GM21515 (cell line): ENCODE measurements around the gene ANKRD11.
"Not testable (repeated sequence)": the region's sequence is repeated elsewhere in the genome, so short reads cannot be mapped to it uniquely, and the experiment has no call there.

ENCODE experiments used
- ATAC-seq: cut with Tn5 transposase; IDR thresholded peaks from one replicate; pipeline ENCODE4 v1.9.1; 2021; ENCODE audit not compliant: unreplicated experiment

ANKRD11 gene

DNA sequence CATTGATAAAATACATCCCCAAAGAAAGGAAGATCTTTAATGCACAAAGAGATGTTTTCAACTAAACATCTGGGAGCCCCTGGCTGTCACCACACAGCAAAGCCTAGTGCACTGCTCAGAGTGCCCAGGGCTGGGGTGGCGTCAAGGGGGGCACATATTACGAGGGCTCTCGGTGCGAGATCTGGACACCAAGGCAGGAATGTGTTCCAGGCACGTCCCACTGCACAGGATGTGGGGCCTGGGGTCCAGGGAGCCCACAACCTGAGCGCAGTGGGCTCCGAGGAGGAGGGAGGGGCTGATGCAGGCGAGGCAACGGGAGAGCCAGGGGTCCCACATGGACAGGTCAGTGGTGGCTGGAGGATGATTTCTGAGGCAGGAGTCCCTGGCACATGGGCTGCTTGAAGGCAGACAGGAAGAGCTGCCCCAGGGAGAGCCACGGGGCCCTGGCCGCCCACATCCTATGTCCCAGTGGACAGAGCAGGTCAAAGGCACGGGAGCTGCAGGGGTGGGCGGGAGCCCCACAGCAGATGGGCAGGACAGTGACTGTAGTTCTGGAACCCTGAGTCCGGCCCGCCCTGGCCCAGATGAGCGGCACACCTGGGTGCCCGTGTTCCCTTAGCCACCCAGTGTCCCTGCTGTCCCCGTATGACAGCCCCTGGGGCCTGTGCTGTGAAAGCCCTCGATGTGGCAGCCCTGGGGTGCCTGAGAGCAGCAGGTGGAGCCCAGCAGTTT lies 216.5 kb downstream of the ANKRD11 start:
- ATAC-seq: no peak

DNA sequence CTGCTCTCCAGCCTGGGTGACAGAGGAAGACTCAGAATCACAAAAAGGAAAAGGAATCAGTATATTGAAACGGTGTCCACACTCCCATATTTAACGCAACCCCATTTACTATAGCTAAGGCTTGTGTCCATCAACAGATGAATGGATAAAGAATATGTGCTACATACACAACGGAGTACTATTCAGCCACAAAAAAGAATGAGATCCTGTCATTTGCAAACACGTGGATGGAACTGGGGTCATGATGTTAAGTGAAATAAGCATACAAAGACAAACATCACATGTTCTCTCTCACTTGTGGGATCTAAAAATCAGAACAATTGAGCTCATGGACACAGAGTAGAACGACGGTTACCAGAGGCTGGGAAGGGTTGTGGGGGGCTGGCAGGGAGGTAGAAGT lies 217.7 kb downstream of the ANKRD11 start:
- ATAC-seq: no peak

DNA sequence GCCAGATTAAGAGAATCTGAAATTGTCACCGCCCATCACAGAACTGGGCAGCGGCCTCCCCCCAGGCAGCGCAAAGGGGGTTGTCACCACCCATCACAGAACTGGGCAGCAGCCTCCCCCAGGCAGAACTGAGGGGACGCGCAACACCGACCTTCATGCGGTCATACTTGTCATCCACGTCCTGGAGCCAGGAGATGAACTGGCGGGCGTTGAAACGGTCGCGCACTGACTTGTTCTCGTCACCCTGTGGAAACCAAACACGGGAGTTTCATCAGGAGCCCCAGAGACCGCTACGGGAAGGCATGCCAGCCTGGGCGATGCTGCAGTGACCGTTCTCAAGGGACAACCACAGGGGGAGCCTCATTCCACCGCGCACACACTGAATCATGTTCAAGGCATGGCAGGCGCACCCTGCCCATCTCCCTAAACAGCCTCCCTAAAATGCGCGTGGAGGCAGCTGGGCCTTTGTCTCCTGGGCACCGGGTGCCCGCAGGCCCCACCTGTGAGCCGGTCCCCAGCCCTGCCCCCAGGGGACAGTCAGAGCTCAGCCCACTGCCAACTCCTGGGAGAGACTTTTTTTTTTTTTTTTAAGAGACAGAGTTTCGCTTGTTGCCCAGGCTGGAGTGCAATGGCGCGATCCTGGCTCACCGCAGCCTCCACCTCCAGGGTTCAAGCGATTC lies 219.6 kb downstream of the ANKRD11 start:
- no peak for ATAC-seq

DNA sequence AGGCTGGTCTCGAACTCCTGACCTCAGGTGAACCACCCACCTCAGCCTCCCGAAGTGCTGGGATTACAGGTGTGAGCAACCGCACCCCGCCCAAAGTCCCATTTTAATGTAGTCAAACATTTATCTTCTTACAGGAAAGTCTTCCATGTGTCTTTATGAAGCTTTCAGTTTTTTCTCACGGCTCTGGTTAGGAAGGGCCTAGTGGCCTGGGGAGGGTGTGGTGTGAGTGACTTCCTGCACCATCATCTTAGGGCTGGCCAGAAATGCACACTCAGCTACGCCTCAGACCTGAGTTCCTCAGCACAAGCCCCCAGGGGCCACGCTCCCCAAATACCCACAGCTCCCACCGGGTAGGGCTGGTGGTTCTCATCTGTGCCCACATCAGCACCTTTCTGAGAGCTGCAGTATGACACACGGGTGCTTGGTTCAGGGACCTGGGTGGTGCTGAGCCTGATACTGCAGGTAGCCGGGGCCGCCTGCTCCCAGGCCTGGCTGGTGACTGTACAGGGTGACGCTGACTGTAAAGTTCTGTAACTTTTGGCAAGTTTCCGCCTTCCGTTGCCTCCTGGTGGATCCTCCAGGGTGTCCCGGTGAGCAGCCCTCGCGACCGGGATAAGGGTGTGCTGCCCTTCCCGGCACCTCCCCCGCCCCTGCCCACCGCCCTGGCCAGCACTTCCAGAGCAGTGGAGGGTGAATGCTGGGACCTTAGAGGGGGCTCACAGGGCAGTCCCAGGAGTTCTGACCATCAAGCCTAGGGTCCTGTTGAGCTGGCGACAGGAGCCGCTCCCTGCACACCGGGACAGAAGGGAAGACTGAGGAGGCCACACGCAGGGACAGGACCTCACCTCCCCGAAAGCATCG lies 220.3 kb downstream of the ANKRD11 start:
- ATAC-seq: no peak

DNA sequence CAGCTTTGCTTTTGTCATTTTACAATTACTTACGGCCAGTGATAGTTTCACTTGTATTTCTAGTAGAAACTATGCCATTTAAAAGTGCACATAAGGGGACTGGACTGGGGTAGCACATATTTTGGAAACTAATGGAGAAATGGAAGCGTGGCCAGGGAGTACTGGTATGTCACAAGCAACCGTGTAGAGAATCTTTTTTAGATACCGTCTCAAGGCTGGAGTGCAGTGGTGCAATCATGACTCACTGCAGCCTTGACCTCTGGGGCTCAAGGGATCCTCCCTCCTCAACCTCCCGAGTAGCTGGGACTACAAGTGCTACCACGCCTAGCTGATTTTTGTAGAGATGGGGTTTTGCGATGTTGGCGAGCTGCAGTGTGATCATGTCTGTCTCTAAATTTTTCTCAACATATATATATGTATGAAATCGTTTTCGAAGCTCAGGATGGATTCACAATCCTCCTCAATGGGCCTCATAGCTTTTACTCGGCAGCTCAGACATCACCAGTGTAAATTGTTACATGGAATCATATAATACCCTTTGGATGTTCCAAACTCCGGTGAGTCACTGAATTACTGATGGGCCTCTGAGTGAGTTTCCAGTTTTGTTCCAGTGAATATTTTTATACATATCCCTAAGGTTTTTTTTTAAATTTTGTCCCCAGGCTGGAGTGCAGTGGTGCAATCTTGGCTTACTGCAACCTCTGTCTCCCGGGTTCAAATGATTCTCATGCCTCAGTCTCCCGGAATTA lies 221.2 kb downstream of the ANKRD11 start:
- no peak for ATAC-seq

DNA sequence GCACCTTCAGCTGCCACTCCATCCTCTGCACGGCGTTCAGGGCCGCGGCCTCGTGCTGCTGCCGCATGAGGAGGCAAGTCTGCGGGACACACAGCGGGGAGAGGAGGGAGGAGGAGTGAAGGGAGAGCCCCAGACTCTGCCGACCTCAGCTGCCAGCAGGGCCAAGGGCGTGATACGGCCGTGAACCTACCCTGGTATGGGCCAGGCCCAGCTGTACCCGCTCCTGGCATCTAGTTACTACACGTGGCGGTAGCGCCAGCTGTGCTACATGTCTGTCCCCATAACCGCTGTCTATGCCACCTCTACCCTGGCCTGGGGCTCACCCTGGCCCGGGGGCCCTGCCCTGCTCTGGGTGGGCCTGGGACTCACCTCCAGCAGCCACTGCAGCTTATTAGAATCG lies 221.8 kb downstream of the ANKRD11 start:
- no peak for ATAC-seq

DNA sequence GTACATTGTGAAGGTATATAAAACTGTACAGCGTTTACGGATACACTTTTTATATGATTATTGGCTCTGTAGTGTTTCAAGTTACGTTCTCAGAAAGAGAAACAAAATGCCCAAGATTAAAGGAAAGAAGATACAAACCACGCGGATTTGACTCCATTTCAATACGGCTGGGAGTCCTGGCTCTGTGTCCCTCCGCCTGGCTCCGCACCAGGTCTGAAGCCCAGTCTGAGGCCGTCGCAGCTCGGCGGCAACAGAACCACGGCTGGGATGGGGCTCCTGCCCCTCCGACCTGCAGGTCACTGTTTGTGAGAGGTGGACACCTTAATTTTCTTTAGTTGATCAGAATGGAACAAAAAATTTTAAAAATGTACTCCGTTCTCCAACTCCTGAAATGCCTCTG lies 222.6 kb downstream of the ANKRD11 start:
- not testable (repeated sequence) for ATAC-seq

DNA sequence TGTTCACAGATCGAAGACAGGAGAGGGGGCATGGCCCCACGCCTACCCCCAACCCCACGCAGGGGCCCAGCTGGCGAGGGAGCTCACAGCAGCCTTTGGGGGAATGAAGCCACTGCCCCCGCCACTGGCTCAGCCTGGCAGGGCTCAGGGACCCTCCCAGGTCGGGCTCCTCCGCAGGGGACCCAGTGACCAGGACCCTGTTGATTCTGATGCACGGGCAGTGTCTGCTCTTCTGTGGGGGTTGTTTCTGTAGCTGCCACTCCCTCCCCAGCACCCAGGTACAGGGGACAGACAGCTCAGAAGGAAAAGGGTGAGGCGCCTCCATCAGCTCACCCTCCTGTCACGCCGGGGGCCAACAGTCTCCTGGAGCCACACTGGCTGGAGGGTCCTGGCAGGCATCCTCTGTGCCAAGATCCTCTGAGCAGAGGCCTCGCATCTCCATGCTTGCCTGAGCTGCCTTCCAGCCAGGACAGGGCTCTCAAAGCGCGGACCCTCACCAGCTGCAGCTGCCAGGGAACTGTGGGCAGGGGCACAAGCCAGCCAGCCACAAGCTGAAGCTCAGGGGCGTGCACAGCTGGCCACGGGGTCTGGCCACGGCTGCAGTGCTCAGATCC lies 223.7 kb downstream of the ANKRD11 start:
- no peak for ATAC-seq

DNA sequence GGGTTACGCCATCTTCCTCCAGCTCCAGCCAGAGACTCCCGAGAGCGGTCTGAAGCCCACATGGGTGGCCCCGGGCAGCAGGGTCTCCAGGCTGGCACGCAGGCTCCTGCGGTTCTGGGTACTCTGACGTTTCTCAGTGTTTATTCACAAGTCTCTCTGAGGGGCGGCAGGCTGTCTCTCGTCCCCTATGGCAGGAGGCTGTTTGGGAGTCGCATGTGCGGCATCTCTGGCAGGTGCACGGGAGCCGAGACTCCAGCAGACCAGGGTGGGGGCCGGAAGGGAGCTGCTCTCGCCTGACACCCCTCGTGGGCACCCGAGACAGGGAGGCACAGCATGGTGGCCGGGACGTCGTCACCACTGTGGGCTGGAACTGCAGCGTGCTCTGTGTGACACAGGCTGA lies 224.7 kb downstream of the ANKRD11 start:
- ATAC-seq: no peak

DNA sequence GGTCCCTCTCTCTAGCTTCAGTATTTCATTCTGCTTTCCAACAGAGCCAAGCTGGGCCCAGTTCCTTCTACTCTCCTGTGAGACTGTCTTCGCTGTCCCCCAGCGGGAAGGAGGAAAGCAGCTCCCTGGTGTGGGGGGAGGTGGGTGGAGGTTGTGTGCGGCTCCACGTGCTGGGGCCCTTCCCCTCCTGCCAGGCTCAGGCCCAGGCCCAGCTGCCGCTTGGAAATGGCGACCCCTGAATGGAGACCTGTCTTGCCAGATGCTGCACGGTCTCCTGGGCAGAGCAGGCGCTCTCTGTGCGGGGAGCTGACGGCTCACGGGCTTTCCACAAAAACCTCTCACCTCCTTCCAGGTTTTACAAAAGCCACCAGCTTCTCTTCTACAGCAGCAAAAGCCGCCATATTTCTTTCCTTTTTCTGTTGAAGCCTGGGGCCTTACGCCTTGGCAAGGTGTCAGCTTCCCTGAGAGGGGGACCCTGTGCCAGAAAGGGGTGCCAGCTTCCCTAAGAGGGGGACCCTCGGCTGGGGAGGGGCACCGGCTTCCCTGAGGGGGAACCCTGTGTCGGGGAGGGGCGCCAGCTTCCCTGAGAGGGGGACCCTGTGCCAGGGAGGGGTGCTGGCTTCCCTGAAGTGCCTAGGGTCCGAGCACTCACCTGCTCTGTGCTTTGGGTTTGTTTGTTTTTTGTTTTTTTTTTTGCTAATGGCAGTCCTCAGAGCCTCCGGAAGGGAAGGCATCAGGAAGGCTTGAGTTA lies 225.4 kb downstream of the ANKRD11 start:
- ATAC-seq: no peak

DNA sequence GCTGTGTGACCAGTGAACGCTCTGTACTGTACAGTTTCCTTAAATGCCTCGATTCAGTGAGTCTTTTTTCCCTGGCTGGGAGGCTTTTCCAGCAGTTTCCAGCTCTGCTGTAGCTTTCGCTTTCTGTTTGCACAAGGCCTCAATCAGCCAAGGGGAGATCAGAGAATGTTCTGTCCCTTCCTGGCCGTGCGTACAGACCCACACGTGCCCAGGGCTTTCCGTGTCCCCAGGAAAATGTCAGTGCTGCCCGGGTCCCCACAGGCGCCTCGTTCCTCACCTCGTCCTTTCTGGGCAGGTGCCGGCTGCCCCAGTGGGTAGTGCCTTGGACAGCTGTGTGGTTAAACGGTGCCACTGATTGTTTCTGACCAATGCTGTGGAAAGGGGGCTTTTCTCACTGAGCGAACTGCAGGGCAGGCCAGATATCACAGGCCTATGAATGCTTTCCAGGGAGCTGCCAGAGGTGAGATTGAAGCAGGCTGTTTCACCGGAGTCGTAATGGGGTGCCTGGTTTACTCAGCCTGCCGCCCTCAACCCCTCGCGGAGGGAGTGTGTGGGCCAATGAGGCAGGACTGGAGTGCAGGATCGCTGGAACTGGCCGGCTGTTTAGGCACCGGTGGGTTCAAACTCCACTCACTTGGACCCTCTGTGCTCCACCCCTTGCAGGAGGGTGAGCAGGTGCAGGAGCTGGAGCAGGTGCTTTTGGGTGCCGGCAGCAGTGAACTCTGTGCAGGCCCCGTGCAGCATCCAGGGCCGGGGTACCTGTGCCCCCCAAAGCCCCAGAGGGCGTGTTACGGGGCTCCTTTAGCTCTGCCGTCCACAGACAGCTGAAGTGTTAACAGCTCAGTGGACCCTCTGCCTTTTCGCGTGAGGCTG lies 228.4 kb downstream of the ANKRD11 start:
- ATAC-seq: no peak

DNA sequence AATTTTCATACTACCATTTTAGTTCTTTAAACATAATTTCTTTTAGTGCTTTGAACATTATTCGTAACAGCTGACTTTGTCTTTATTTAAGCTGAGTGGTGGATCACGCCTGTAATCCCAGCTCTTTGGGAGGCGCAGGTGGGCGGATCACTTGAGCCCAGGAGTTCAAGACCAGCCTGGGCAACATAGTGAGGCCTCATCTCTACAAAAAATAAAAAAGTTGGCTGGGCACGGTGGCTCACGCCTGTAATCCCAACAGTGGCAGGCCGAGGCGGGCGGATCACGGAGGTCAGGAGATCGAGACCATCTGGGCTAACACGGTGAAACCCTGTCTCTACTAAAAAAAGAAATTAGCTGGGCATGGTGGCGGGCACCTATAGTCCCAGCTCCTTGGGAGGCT lies 230.5 kb downstream of the ANKRD11 start:
- ATAC-seq: not testable (repeated sequence)

DNA sequence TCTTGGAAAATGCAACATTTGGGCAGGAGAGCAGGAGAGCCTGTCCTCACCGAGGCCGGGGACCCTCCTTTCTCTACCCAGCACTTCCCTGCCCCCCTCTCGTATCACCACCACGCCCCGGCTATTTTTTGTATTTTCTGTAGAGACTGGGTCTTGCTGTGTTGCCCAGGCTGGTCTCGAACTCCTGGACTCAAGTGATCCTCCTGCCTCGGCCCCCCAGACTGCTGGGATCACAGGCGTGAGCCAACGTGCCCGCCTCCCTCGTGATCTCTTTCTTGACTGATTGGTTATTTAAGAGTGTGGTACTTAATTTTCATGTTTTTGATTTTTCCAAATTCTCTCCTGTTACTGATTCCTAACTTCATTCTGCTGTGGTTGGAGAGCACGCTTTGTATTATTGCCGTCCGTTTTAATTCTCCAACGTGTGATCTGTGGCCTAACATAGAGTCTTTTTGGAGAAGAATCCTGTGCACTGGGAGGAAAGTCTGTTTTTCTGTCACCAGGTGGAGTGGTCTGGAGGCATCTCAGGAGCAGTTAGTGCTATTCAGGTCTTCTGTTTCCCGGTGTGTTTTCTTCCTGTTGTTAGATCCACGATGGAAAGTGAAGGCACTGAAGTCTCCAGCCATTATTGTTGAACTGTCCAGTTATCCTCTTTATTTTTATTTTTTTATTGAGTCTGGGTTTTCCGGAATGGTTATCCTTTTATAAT lies 232.4 kb downstream of the ANKRD11 start:
- ATAC-seq: no peak

DNA sequence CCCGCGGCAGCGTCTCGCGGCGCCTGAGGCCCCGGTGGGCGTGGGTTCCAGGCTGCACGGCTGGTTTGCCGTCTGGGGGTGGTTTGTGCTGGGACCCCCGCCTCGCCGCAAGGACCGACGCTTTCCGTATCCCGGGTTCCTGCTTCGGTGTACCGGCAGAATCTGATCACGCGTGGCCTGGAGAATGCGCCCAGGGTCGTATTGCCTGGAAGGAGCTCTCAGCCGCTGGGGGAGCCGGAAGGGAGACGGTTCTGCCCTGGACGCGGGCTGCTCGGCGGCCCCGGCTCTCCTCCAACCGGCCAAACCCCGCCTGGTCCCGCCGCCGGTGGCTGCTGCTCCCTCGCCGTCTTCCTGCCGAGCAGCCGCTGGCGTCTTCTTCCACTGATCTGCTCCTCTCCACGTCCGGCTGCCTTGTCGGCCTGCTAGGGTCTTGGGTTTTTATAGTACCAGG lies 233.1 kb downstream of the ANKRD11 start:
- no peak for ATAC-seq

DNA sequence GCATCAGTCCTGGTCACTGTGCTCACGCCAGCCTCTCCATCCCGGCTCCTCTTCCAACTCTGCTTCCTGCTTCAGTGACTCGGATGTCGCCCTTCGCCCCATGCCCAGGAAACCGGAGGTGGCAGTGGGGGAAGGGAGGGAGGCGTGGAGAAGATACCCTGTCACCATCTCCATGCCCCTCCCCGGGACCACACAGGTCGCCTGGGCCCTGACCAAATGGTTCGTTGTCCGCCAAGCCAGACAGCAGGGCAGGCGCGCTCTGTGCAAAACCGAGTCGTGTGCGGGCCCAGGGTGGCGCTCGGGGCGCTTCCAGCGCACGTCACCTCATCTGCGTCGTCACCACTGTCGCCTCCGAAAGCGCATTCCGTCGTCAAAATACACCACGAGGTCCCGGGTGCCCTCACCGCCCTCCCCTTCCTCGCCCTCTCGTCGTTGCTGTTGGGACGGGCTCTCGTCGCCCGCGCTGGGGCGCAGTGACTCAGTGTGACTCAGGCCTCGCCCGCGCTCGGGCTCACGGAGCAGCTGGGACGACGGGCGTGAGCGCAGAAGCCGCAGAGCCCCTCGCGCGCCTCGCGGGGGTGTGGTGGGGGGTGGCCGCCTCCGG lies 233.6 kb downstream of the ANKRD11 start:
- ATAC-seq: no peak

DNA sequence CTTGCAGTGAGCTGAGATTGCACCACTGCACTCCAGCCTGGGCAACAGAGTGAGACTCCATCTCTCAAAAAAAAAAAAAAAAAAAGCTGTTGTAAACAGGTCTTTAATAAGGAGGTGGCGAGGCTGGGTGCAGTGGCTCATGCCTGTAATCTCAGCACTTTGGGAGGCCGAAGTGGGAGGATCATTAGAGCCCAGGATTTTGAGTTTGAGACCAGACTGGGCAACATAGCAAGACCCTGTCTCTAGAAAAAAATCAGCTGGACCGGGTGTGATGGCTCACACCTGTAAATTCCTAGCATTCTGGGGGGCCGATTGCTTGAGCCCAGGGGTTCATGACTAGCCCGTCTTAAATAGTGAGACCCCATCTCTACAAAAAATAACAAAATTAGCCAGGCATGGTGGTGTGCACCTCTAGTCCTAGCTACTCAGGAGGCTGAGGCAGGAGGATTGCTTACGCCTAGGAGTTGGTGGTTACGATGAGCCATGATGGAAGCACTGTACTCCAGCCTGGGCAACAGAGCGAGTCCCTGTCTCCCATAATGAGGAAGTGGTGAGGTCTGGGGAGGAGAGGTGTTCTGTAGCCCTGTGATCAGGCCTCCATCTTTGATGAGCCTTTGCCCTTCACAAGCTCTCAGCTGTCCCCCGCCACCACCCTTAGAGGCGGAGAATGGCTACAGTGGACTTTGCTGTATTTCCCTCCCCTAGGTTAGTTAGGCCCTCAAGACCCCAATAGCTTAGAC lies 236.6 kb downstream of the ANKRD11 start:
- ATAC-seq: no peak
